Measurements from ENCODE around the gene CCM2. TPM values are rescaled to one million over a fixed set of nuclear protein-coding genes. Genes with fewer than 3 reads are reported as not detected.

Gene CCM2
- total and polyA plus RNA-seq, 7 donors = 28.1 to 54.2 (median 34.1) TPM

DNA sequence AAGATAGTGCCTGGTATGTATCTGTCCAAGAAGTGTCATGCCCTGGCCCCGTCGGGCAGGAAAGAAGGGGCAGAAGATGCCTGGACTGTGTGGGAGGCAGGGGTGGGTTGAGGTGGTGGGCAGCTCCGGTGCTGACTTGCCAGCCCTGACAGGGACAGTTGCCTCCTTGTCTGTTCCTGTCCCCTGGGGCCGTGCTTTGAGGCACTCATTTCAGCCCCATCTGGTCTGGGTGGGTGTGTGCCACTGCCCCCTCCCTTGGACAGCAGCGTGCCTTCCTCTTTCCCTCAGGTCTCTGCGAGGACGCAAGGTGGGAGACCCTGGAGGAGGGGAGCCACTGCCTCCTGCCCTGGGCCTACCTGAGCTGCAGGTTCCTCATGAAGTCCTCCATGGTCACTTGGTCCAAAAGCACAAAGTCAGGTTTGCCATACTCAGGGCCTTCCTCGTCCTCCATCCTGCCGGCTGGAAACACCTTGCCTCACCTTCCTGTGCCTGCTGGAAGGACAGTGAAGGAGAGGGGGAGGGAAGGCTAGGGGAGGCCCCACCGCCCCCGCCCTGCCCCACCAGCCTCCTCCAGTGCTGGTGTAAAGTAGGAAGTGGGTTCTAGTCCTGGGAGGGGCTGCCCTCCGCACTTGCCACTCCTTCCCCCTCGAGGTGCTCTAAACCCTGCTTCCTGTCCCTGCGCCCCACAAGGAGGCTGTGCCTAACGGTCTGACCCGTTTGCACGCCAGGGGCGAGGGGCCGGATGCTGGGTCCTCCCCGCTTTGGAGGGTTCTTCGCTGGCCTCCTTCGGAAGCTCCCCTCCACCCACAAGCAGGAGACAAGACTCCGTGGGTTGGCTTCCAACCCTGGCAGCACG, 21.3 kb upstream of the CCM2 start, which contains the start of gene MYO1G:
Gene MYO1G (minus strand): TSS at position 505 of the 856 bp plus-strand sequence. CDS start 54 bp downstream, at position 451.
- intact Hi-C loops (cut with DNase I) = no loop called here
- peak within 1 kb of the TSS; percentile 5 to 73 (median 50) for H3K27ac ChIP-seq
- DNase-seq = peak; percentile 70
- H3K4me3 ChIP-seq = peak within 1 kb of the TSS in 2 of 4 donors; percentile 5 to 9
- no peaks in the 10 kb centered on the region for H3K9me3 ChIP-seq
- TF ChIP-seq CTCF (IDR thresholded peaks at IDR 0.05) (no peak), POLR2A (IDR thresholded peaks at IDR 0.05) (no peak), POLR2AphosphoS5 (IDR thresholded peaks at IDR 0.05) (no peak), EP300 (IDR thresholded peaks at IDR 0.05) (no peak)
- peaks cover 0 to 34% (median 14%) of the 10 kb centered on the region in 4 donors for H3K36me3 ChIP-seq
- H3K4me1 ChIP-seq = peaks cover 0 to 21% (median 14%) of the 10 kb centered on the region in 4 donors
- no peaks in the 10 kb centered on the region for H3K27me3 ChIP-seq
- WGBS, 2 donors = 50 to 80% methylated on average over 24 of the region's 24 CpGs

GRCh38 chr7:44979481-44980392, 20.3 kb upstream of the CCM2 start:
- Histone ChIP-seq H3K27me3 (no peaks in the 10 kb centered on the region), H3K4me1 (peaks cover 0 to 23% (median 16%) of the 10 kb centered on the region in 4 donors), H3K9me3 (no peaks in the 10 kb centered on the region), H3K27ac (peak overlapping the region; percentile 6 to 73 (median 62)), H3K36me3 (peaks cover 0 to 44% (median 22%) of the 10 kb centered on the region in 4 donors), H3K4me3 (no peak overlapping the region)
- 68 to 74% methylated on average over 8 of the region's 8 CpGs for WGBS, 2 donors
- TF ChIP-seq POLR2A (IDR thresholded peaks at IDR 0.05) (no peak), CTCF (IDR thresholded peaks at IDR 0.05) (no peak), POLR2AphosphoS5 (IDR thresholded peaks at IDR 0.05) (no peak), EP300 (IDR thresholded peaks at IDR 0.05) (no peak)
- intact Hi-C loops (cut with DNase I) = loop anchor here (10.0 kb wide), 1 partner anchor 395 kb away; the partner anchor contains the start of gene TMED4
- DNase-seq = peak; percentile 55

- H3K27me3 ChIP-seq = no peaks in the 10 kb centered on the region
- TF ChIP-seq CTCF (IDR thresholded peaks at IDR 0.05) (no peak), POLR2AphosphoS5 (IDR thresholded peaks at IDR 0.05) (peak in 2 of 4 donors; percentile 13 to 40), EP300 (IDR thresholded peaks at IDR 0.05) (peak in 1 of 4 donors; percentile 19), POLR2A (IDR thresholded peaks at IDR 0.05) (no peak)
- peak overlapping the region; percentile 6 to 73 (median 62) for H3K27ac ChIP-seq
- peaks cover 0 to 31% (median 17%) of the 10 kb centered on the region in 4 donors for H3K4me1 ChIP-seq
- WGBS, 2 donors = 48 to 67% methylated on average over 8 of the region's 8 CpGs
- no peaks in the 10 kb centered on the region for H3K9me3 ChIP-seq
- intact Hi-C loops (cut with DNase I) = loop anchor here (10.0 kb wide), 1 partner anchor 396 kb away; the partner anchor contains the start of gene TMED4
- peaks cover 0 to 52% (median 23%) of the 10 kb centered on the region in 4 donors for H3K36me3 ChIP-seq
- no peak overlapping the region for H3K4me3 ChIP-seq
- DNase-seq = no peak
Measured at GRCh38 chr7:44980393-44981034, 19.5 kb upstream of the CCM2 start.
